Mesenteric fat pad (tissue), 1 donor: Measurements from ENCODE around the gene HSPA1A. TPM values are rescaled to one million over a fixed set of nuclear protein-coding genes. Genes with fewer than 3 reads are reported as not detected.

Experiments
- DNase-seq: peaks from one replicate; pipeline ENCODE4 v3.0.0-alpha.2; 2020; ENCODE audit warnings: low spot score
- long read RNA-seq: library from polyadenylated mRNA; unstranded; transcript quantifications from one replicate; pipeline ENCODE4 v2.0.0, GENCODE V29; 2020
- total RNA-seq: library from RNA; stranded (reverse); fragmentation: NEBNext Ultra II Directional; extraction: Animal tissue kit (Norgen Biotek cat#: 25700); gene quantifications from one replicate; pipeline ENCODE4 v1.2.1, GENCODE V29; 2021
- donor health status: DM: yes; HTN: yes; CAD: no.

HSPA1A gene
- total RNA-seq, result 139 TPM
- long read RNA-seq, transcript HSPA1A-201 (1 exons, 2,483 nt), result major isoform, 127 of 127 reads
- long read RNA-seq, partial matches to known transcripts, result 0 of 127 reads
- long read RNA-seq, other reads (novel, unspliced or antisense), result 0 of 127 reads

DNA sequence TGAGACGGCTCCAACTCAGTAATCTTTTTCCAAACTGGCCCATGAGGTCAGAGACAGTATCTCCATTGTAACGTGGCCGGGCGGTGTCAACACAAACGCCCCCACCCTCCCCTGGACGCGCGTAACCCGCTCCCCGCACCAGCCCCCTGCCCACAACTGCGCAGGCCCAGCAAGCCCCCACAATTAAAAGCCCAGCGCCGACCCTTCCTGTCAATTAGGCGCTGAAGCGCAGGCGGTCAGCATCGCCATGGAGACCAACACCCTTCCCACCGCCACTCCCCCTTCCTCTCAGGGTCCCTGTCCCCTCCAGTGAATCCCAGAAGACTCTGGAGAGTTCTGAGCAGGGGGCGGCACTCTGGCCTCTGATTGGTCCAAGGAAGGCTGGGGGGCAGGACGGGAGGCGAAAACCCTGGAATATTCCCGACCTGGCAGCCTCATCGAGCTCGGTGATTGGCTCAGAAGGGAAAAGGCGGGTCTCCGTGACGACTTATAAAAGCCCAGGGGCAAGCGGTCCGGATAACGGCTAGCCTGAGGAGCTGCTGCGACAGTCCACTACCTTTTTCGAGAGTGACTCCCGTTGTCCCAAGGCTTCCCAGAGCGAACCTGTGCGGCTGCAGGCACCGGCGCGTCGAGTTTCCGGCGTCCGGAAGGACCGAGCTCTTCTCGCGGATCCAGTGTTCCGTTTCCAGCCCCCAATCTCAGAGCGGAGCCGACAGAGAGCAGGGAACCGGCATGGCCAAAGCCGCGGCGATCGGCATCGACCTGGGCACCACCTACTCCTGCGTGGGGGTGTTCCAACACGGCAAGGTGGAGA is at the start of gene HSPA1A, which contains the start of gene HSPA1L:
TSS of gene HSPA1A (plus strand) at position 519 of the 814 bp plus-strand sequence. CDS start at position 733, 214 bp downstream.
TSS of gene HSPA1L (minus strand) at position 259 of the 814 bp plus-strand sequence. CDS start 3,311 bp downstream, outside the sequence.
- DNase-seq, result peak; percentile 97

DNA sequence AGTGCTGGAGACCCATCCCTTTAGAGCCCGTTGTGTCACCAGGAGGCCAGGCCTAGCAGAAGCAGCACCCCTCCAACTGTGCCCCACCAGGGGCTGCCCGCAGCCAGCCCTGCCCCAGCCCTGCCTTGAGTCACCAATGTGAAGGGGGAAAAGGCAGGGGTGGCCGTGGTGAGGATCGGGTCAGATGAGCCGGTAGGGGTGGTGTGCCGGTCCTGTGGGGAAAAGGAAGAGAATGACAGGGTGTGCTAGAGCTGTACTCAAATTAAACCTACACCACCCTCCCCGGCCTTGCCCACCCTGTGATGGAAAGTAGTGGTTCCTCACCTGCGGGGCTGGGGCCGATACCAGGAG is 49.8 kb upstream of the HSPA1A start:
- DNase-seq, result no peak

DNA sequence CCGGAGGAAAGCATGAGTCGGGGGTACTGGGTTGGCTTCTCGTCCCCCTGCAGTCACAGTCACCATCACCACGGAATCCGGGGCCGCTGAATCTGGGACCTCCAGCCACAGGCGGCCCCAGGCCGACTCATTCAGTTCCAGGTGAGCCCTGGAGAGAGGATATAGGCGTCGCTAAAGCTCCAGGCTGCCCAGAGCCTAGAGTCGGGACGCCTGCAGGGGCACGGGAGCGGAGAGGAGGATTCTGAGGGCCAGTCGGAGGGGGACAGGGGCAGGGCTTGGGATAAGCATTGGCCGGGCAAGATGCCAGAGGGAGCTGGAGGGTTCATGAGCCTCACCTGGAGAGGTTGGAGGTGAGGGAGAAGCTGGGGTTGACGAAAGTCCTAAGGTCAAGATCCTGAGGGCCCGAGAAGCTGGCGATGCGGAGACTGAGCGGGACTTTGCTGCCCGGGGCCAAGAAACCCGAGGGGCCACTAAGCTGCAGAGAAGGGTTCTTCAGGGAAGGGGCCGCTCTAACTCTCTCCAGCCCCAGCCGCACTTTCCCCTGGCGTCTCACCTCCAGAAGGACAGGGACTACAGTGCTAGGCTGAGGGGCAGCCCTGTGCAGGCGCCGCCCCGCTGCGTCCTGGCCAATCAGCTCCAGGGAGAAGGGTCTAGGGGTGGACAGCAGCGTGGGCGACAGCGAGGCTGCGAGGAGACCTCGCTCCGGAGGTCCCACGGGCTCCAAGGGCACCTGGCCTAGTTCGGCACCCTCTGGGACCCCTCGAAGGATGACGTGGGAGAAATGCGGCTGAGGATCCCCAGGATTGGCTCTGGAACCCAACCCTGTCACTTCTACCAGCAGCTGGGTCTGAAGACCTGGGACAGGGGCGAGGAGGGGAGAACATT is 49.2 kb upstream of the HSPA1A start:
- DNase-seq, result no peak

DNA sequence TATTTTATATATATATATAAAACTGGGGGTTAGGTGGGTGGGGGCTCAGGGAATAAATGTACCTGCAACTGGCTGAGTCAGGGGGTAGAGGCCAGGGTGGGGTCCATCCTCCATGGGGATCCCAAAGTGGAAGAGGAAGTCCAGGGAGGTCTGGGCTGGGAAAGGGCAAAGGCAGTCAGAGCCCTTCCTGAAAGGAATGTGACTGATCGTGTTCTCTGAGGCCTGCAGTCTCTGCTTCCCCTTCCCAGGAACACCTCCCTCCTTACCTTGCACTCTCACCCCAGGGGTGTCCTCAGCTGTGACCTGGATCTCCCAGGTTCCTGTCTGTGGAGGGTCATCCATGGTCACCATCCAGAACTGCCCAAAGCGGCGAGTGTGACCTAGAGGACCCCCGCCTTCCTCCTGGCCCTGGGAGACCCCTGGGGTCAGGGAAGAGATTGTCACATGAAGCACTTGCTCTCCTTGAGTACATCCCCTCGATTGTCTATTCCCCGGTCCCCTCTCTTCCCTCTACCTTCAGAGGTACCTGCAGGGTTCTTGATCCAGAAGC is 48.2 kb upstream of the HSPA1A start:
- DNase-seq, result no peak

DNA sequence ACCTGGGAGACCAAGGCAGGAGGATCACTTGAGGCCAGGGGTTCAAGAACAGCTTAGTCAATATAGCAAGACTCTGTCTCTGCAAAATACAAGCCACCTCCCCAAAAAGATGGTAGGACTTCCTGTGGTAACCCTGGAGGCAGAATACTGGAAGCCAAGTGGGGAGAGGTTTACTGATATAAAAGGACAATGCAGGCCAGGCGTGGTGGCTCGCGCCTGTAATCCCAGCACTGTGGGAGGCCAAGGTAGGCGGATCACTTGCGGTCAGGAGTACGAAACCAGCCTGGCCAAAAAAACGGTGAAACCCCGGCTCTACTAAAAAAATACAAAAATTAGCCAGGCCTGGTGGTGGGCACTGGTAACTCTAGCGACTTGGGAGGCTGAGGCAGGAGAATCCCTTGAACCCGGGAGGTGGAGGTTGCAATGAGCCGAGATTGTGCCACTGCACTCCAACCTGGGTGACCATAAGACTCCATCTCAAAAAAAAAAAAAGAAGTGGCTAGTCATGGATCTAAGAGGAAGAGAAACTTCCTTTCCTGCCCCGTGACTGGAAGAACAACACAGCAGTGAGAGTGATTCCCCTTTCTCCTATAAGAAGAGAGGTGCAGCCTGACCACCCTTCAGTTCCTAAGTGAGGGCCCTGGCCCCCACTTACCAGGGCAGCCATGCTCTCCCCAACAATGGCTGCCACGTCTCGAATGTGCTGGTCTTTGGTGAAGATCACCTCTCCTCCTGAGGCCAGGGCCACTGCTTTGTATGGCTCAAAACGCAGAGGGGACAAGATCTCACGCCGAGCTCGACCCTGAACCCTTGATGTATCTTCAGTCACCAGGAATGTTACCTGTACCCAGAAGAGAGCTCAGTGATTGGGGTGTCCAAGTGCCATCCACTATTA is 46.7 kb upstream of the HSPA1A start:
- DNase-seq, result no peak

DNA sequence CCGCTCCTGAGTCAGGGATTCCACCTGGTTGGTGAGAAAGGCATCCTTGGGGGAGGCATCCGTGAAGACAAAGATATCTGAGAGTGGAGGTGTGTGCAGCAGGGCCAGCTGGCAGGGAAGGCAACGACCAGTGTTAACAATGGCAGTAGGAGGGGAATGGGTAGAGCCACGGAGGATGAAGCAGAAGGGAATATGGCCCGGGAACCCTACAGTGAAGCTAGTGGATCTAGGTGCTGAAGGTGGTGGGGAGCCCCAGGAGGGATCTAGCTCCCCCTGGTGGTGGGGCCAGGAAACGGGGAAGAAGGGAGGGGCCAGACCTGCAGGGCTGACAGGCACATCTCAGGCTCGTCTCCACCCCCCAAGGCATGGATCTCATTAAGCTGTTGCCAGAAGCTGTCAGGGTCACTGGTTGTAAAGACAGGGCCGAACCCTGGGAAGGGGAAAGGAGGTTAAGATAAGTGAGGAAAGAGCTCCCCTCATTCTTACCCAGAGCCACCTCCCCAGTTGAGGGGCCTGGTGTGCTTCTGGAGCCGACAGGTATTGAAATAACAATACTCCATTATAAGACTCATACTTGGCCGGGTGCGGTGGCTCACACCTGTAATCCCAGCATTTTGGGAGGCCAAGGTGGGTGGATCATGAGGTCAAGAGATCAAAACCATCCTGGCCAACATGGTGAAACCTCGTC is 45.5 kb upstream of the HSPA1A start:
- no peak for DNase-seq

DNA sequence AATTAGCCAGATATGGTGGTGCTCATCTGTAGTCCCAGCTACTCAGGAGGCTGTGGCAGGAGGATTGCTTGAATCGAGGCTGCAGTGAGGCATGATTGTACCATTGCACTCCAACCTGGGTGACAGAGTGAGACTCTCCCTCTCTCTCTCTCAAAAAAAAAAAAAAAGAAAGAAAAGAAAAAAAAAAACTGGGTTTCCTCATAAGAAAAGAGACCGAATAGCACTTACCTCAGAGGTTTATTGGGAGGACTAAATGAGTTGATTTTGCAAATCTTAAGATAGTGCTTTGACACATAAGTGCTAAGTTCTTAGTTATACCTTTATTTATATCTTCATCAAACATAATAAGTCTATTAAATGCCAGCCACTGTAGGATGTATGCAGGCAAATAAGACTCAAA is 44.5 kb upstream of the HSPA1A start:
- DNase-seq, result no peak

DNA sequence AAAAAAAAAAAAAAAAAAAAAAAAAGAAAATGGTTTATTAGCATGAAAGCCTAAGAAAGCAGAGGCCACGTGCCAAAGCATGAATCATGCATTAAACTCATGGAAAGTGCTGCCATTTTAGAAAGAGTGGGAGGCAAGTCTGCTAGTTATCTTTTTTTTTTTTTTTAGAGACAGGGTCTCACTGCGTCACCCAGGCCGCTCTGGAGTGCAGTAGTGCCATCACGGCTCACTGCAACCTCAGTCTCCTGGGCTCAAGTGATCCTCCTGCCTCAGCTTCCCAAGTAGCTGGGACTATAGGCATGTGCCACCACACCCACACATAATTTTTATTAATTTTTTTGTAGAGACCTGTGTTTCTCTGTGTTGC is 43.4 kb upstream of the HSPA1A start:
- no peak for DNase-seq

DNA sequence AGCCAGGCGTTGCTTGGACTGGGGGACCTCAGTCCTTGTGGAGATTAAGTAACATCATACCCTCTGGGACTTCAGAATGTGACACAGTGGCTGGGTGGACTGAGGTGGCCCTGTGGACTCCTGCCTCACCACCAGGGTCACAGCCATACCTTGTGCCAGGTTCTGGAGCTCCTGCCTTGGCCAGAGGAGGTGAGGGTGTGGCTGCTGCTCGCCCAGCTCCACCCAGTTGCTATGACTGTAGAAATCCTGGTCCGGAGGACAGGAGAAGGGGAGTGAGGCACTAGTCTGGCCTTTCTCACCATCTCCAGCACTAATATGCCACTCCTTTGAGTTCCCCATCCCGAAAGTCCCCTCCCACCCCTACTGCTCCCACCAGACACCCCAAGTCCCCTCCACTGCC is 40.2 kb upstream of the HSPA1A start:
- no peak for DNase-seq

DNA sequence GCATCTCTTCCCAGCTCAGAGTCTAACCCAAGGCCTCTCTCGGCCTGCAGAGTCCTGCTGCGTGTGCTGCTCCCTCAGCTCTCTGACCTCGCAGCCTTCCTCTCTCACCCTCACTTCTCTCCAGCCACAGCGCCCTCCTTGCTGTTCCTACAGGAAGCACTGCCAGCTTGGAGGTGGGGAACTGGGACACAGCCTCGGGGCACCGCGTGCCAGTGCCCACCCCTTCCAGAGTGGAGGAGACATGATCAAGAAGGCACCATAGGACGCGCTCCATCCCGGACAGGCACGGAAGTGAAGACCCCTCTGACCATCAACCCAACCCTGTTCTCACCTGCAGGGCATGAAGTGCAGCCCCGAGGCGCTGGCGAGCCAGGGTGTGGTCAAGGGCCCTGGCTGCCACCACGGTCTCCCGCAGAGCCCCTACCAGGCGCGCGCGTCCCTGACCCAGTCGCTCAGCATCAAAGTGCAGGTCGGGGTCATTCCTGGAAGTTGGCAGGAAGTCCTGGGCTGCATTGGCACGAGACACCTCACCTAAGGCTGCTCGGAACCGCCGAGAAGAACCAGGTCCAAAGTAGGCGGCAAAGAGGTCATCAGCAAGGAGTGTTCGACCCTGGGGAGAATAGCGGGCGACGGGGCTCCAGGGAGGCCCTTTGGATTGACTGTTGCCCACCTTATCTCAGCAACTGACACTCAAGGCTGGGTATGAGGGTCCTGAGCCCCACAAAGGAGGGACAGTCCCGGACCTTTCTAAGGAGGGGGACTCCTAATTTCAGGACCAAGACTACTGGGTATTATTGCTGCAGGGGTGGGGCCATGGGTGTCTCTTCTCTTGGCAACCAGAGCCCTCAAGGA is 39.5 kb upstream of the HSPA1A start:
- no peak for DNase-seq

DNA sequence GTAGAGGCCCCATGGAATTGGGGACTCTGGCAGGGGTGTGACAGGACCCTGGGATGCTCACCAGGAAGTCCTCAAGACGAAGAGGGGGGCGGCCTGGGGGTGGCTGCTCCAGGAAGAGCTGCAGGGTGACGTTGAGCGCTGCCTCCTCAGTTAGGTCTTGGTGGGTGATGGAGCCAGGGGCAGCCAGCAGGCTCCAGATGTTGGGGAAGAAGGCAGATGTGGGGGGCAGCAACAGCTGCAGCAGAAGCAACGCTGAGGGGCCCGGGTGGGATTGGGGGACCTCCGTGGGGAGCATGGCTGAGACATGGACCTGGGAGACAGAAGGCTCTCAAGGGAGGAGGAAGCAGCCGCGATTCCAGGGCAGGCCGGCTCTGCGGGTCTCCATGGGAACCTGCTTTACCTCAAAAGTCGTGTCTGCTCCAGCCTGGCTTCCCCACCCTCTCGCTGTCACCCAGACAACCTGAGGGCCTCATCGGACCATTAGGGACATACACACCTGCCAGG is 38.8 kb upstream of the HSPA1A start:
- DNase-seq, result no peak

DNA sequence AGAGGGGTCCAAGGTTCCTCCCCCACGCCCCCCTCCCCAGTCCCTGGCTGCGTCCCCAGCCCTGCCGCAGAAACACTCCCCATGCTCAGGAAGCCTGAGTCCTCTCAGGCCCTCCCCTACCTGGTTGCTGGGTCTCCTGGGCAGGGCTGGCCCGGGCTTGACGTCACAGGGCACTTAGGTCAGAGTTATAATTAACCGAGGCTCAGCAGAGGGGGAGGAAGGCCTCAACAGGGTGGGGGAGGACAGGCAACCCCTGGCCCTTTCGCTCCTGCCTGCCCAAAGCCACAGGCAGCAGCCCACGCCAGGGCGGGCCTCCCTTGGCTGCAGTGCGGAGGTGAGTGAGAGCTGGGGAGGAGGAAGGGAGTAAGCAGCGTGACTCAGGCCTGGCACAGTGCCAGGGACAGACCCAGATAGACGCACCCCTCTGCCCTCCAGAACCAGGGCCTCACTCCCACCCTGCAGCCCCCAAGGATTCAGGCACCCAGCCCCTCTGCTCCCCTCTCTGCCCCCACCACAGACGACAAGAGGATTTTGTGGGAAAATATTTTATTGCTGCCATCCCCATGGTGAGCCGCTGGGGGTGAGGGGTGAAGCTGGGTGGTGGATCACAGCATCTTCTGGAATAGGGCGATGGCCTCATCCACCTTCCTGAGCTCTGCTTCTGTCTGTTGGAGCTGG is 38.2 kb upstream of the HSPA1A start, which contains the start of gene VWA7:
TSS of gene VWA7 (minus strand) at position 340 of the 678 bp plus-strand sequence. CDS start 549 bp downstream, outside the sequence.
- peak; percentile 93 for DNase-seq

DNA sequence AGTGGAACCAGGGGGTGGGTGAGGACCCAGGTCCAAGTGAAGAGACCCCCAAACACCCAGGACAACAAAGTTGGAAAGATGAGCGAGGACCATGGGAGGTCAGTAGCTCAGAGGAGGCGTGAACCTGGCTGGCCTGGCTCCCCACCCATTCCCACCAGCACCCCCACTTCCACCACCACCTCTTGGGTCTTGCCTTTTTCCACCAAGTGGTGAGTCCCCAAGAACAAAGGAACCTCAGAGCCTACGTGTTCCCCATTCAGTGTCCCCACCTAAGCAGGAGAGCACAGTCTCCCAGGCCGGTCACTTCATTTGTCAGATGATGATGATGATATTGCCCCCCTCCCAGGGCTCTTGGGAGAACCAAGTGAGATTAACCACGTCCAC is 37.7 kb upstream of the HSPA1A start:
- DNase-seq, result no peak

DNA sequence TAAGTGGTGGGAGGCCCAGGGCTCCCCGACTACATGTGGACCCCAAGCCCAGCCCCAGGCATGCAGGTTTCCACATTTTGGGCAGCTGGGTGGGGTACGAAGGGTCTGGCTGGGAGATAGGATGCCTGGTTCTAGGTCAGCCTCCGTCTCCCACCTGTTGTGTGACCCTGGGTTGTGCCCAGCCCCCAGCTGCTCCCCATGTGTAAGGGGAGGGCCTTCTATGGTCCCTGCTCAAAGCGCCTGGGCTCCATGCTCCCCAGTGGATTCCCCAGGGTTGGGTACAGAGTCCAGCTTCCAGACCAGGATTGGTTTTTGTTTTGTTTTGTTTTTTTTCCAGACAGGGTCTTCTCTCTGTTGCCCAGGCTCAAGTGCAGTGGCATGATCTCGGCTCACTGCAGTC is 37.1 kb upstream of the HSPA1A start:
- no peak for DNase-seq

DNA sequence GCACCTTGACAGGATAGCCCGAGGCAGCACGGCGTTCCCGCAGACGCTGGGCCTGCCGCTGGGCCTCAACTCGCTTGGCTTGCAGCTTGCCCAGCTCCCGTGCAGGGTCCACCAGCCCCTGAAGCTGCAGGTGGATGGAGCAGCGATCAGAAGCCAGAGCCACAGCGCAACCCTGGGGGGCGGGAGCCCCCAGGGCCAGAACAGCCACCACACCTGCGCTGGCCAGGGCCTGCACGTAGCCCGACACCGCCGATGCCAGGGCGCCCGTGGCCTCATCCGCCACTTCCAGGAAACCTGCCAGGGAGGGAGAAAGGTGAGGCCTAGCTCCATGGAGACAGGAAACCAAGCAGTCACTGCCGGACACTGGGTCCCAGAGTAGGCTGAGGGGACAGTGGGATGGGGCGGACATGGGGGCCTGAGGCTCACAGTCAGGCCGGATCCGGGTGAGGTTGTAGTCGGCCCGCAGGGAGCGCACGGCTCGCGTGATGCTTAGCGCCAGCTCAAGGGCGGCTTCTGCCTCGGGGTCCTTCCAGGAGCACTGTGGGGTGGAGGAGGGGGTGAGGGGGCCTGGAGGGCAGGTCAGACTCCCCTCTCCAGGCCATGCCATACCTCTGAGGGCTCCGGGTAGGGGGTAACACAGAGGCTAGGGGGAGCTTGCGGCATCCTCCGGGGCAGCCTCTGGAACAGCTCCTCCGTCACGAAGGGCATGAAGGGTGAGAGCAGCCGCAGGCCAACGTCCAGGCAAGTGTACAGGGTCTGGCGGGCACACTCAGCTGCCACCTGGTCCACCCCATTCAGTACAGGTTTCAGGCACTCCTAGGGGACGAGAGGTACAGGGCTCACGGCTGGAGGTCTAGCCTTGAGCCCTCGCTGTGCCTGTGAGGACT is 36.1 kb upstream of the HSPA1A start:
- no peak for DNase-seq

DNA sequence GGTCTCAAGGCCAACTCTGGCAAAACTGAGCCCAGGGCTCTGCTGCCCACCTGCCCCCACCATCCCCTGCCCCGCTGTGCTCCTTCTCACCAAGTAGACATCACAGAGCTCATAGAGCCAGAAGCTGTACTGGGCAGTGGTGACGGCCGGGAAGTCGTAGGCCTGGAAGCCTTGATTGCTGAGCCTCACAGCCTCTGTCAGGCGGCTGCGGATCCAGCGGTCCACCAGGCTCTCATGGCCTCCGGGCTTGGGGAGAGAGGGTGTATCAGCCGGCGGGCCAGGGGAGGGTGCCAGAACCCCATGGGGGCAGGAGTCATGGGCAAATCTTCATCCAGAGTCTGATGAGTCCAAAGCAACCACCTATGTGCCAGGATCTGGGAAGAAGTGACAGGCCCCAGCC is 35.4 kb upstream of the HSPA1A start:
- no peak for DNase-seq
